DOHH2 (cell line): Measurements from ENCODE around the gene ZNRF1.

Experiments used
- EZH2phosphoT487 ChIP-seq: fragments of 200-600 bp; sonication (generic); IDR thresholded peaks from 2 replicates; pipeline ENCODE4 v1.6.1; 2017; ENCODE audit warnings: borderline replicate concordance, mild to moderate bottlenecking, antibody characterized with exemption, low read length, moderate library complexity, mixed read lengths
- TF ChIP-seq, protein P1 (sequence below): fragments of 200-600 bp; sonication (generic); IDR thresholded peaks from one replicate; pipeline ENCODE4 v1.5.1; 2014; ENCODE audit warnings: antibody characterized with exemption, mild to moderate bottlenecking, low read depth, low read length; ENCODE audit not compliant: poor library complexity, severe bottlenecking

GRCh38 chr16:75099738-75100602, 101.1 kb downstream of the ZNRF1 start:
- TF ChIP-seq, protein P1, sequence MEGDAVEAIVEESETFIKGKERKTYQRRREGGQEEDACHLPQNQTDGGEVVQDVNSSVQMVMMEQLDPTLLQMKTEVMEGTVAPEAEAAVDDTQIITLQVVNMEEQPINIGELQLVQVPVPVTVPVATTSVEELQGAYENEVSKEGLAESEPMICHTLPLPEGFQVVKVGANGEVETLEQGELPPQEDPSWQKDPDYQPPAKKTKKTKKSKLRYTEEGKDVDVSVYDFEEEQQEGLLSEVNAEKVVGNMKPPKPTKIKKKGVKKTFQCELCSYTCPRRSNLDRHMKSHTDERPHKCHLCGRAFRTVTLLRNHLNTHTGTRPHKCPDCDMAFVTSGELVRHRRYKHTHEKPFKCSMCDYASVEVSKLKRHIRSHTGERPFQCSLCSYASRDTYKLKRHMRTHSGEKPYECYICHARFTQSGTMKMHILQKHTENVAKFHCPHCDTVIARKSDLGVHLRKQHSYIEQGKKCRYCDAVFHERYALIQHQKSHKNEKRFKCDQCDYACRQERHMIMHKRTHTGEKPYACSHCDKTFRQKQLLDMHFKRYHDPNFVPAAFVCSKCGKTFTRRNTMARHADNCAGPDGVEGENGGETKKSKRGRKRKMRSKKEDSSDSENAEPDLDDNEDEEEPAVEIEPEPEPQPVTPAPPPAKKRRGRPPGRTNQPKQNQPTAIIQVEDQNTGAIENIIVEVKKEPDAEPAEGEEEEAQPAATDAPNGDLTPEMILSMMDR, result no peak
- TF ChIP-seq EZH2phosphoT487, result no peak
